Measurements from ENCODE around the gene DTNB.
A peak's percentile ranks its signal among the peaks of the same experiment; 100 is the strongest.

Gene DTNB

DNA sequence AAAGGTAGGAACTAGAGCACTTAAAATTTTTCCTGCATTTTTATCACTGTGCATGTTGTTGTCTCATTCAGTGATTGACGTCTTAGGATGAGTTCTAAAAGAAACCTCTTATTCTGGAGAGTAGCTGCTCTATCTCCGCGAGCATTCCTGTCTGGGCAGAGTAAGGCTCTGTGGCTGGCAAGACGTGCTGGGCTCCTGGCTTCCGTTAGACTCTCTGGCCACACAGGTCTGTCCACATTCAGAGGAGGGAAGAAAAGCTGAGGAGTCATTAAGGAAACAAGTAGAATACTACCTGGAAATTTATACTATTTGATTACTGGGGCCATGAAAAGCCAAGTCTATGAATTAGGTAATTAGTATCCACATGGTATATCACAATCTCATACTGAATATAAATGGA, 193.6 kb downstream of the DTNB start:
- Histone ChIP-seq H3K4me3 (no peak overlapping the region), H3K4me1 (peaks cover 14 to 36% (median 27%) of the 10 kb centered on the region in 10 experiments), H3K36me3 (peaks cover 11 to 48% (median 31%) of the 10 kb centered on the region in 11 experiments; a peak in 21 of 22 replicates), H3K9me3 (replicated peaks in 1 of 11) (peaks cover 20 to 23% (median 22%) of the 10 kb centered on the region in 11 experiments), H4K20me1 (no peaks in the 10 kb centered on the region), H3K27ac (no peak overlapping the region), H3K27me3 (no peaks in the 10 kb centered on the region), H3K4me2 (no peak overlapping the region), H3K9ac (no peak overlapping the region)
- no peak for TF ChIP-seq Cebpa-rat (IDR thresholded peaks at IDR 0.05)

DNA sequence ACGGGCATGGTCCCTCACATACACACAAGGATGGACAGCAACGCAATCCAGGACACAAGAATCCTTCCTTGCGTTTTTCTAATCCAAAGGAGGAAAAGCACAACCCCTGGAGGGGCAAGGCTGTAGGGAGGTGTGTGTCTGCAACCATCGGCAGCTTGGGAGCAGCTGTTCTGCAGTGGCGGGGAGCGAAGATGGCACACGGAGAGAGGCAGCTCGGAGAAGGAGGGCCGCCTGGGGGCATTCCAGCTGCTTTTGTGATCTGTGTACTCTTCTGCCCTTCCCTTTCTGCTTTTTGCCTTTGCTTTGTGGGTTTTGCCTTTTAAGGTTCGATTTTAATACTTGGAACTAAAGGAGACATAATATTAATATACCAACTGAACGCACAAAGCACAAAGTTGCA, 194.6 kb downstream of the DTNB start:
- Histone ChIP-seq H3K4me1 (peaks cover 7 to 26% (median 17%) of the 10 kb centered on the region in 10 experiments), H3K27me3 (no peaks in the 10 kb centered on the region), H3K4me3 (no peak overlapping the region), H3K9me3 (replicated peaks in 1 of 11) (peaks cover 24 to 29% (median 25%) of the 10 kb centered on the region in 11 experiments), H3K27ac (no peak overlapping the region), H4K20me1 (no peaks in the 10 kb centered on the region), H3K36me3 (peaks cover 11 to 54% (median 36%) of the 10 kb centered on the region in 11 experiments; a peak in 21 of 22 replicates), H3K4me2 (no peak overlapping the region), H3K9ac (no peak overlapping the region)
- TF ChIP-seq Cebpa-rat (IDR thresholded peaks at IDR 0.05), result no peak

DNA sequence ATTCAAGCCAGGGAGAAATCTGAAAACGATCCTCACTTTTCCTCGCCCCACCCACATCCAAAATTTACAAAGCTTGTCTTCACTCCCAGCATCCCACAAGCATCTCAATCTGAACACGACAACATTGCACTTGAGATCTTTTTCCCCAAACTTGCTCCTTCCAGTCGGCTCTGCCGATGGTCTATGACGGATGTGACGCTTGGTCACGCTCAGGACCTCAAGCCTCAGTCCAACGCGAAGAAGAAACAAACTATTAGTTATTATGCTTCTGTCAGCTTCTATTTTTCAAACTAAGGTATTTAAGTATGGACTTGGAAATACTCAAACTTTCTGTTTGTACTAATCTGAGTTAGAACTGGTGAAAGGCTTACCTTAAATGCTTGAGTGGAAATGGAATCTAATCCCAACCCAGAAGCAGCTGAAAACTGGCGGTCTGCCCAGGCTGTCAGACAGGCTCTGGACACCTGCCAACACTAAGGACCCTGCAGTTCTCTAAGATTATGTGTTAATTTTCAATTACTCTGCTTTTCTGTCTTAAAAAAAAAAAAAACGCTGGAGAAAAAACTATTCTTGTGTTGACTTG, 199.5 kb downstream of the DTNB start:
- Histone ChIP-seq H3K27me3 (no peaks in the 10 kb centered on the region), H3K9ac (no peak overlapping the region), H3K4me1 (no peaks in the 10 kb centered on the region), H4K20me1 (no peaks in the 10 kb centered on the region), H3K36me3 (peaks cover 11 to 47% (median 34%) of the 10 kb centered on the region in 11 experiments; a peak in 21 of 22 replicates), H3K4me2 (no peak overlapping the region), H3K27ac (no peak overlapping the region), H3K4me3 (no peak overlapping the region), H3K9me3 (replicated peaks in 1 of 11) (peaks cover 24 to 29% (median 25%) of the 10 kb centered on the region in 11 experiments)
- TF ChIP-seq Cebpa-rat (IDR thresholded peaks at IDR 0.05), result no peak

DNA sequence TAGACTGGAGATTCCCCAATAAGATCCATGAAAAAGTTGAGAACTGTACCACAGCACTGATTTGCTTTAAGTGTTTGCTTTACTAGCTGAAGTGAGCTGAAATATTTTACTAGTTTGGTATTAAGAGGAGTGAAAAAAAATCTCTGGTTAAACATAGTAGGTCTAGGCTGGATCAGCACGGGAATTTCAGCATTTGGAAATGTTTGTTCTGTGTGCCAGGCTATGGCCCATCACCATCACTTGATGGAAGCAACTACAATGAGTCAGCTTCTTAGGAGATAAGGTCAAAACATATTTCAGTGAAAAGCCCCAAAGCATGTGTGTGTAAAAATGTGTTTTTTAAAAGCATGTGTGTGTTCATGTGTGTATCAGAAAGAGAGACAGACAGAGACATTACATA, 200.2 kb downstream of the DTNB start:
- Histone ChIP-seq H3K4me2 (no peak overlapping the region), H3K36me3 (peaks cover 11 to 41% (median 34%) of the 10 kb centered on the region in 11 experiments; a peak in 21 of 22 replicates)

DNA sequence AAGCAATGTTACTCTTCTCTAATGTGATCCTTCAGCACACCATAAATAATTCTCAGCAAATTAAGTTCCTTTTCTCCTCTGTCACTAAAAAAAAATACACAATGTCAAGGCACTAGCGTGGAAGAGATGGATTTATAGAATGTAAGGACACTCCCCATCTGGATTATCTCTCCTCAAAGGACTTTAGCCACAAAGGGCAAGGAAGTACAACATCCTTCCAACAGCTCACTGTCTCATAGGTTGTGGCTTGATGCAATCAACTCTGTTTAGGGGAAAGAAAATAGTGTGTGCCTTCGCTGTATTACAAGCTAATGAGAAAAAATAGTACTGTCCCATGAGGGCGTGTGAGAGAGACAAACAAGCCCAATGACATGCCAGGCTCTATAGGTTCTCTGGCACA, 202.6 kb downstream of the DTNB start:
- peaks cover 10 to 28% (median 23%) of the 10 kb centered on the region in 11 experiments; a peak in 20 of 22 replicates for H3K36me3 ChIP-seq
- H3K27ac ChIP-seq, result no peak overlapping the region
- no peak overlapping the region for H3K4me3 ChIP-seq
- no peaks in the 10 kb centered on the region for H3K27me3 ChIP-seq
- no peak overlapping the region for H3K9ac ChIP-seq
- TF ChIP-seq Cebpa-rat (IDR thresholded peaks at IDR 0.05), result no peak
- no peaks in the 10 kb centered on the region for H3K4me1 ChIP-seq
- peaks cover 13 to 19% (median 14%) of the 10 kb centered on the region in 11 experiments for H3K9me3 ChIP-seq (replicated peaks in 1 of 11)
- H3K4me2 ChIP-seq, result no peak overlapping the region
- H4K20me1 ChIP-seq, result no peaks in the 10 kb centered on the region

More for the DNA sequence above, 200.2 kb downstream of the DTNB start:
- Histone ChIP-seq H3K4me3 (no peak overlapping the region), H3K27me3 (no peaks in the 10 kb centered on the region), H3K9ac (no peak overlapping the region), H3K4me1 (no peaks in the 10 kb centered on the region), H3K27ac (no peak overlapping the region), H3K9me3 (replicated peaks in 1 of 11) (peaks cover 24 to 29% (median 25%) of the 10 kb centered on the region in 11 experiments), H4K20me1 (no peaks in the 10 kb centered on the region)
- no peak for TF ChIP-seq Cebpa-rat (IDR thresholded peaks at IDR 0.05)

DNA sequence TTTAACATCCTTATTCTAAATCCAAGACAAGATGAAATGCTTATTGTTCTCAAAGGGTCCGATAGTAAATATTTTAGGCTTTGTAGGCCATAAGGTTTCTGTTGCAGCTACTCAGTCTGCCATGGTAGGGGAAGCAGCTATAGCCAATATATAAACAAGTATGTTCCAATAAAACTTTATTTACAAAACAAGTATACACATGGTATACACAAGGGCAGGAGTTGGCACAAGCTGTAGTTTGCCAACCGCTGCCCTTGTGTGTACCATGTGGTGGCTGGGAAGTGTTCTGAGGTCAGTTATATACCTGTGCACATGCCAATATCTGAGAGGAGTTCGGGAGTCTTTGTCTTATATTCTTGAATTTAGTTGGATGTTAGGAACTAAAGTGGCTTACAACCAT, 205.6 kb downstream of the DTNB start:
- Histone ChIP-seq H4K20me1 (no peaks in the 10 kb centered on the region), H3K4me3 (no peak overlapping the region), H3K4me1 (no peaks in the 10 kb centered on the region), H3K27me3 (no peaks in the 10 kb centered on the region), H3K27ac (no peak overlapping the region), H3K36me3 (peaks cover 0 to 9% (median 0%) of the 10 kb centered on the region in 11 experiments; a peak in 4 of 22 replicates), H3K4me2 (no peak overlapping the region), H3K9me3 (replicated peaks in 1 of 11) (peaks cover 0 to 14% (median 0%) of the 10 kb centered on the region in 11 experiments; a peak in 5 of 22 replicates), H3K9ac (no peak overlapping the region)
- TF ChIP-seq Cebpa-rat (IDR thresholded peaks at IDR 0.05), result no peak

DNA sequence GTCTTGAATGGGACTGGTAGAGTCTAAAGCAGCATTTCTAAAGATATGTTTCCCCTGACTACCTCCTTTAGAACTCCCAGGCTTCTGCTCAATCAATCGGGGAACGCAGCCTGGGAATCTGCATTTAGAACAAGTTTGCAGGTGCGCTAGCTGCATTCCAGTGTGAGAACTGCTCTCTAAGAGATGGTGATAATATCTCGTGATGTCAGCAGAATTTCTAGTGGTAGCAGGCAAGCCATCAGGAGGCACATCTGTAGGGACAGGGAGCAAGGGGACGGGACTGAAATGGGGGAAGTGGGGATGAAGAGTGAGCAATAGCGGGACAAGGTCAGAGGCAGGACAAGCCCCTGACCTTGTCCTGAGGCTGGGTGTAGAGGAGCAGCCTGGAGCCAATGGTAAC, 211.4 kb downstream of the DTNB start:
- H3K9me3 ChIP-seq (replicated peaks in 1 of 11), result peaks cover 0 to 14% (median 0%) of the 10 kb centered on the region in 11 experiments; a peak in 5 of 22 replicates

DNA sequence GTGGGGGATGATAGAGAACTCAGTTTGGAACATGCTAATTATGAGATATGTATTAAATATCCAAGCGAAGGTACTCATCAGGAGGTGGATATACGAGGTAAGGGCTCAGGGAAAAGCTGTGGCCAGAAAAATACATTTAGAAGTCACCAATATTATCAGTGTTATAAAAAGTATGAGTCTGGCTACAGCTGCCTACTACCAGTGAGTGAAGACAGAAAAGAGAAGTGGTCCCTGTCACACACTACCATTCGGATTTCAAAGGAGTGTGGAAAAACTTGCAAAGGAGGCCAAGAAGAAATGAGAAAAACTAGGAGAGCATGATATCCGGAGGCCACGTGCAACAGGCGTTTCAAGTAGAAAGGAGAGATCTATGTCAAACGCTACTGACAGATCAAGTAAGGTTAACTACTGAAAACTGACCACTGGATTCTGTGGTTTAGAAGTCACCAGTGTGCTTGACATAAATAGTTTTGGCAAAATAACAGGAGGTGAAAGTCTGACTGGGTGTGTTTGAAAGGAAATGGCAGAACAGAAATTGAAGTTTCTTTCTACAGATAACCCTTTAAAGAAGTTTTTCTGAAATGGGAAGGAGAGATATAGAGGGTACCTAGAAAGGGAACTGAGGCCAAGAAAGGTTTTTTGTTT, 213.0 kb downstream of the DTNB start:
- Histone ChIP-seq H3K9me3 (replicated peaks in 1 of 11) (peaks cover 0 to 14% (median 0%) of the 10 kb centered on the region in 11 experiments; a peak in 5 of 22 replicates), H3K27me3 (no peaks in the 10 kb centered on the region), H3K9ac (no peak overlapping the region), H3K4me2 (peak overlapping the region in 2 of 11 experiments; percentile 34 to 37; a peak in 2 of 22 replicates), H3K4me3 (no peak overlapping the region), H4K20me1 (no peaks in the 10 kb centered on the region), H3K27ac (no peak overlapping the region), H3K4me1 (peaks cover 0 to 11% (median 0%) of the 10 kb centered on the region in 10 experiments; a peak in 4 of 20 replicates), H3K36me3 (peaks cover 0 to 9% (median 0%) of the 10 kb centered on the region in 11 experiments; a peak in 4 of 22 replicates)
- no peak for TF ChIP-seq Cebpa-rat (IDR thresholded peaks at IDR 0.05)

More for the DNA sequence above, 211.4 kb downstream of the DTNB start:
- no peak overlapping the region for H3K4me3 ChIP-seq
- H4K20me1 ChIP-seq, result no peaks in the 10 kb centered on the region
- H3K27ac ChIP-seq, result no peak overlapping the region
- H3K27me3 ChIP-seq, result no peaks in the 10 kb centered on the region
- TF ChIP-seq Cebpa-rat (IDR thresholded peaks at IDR 0.05), result no peak
- peaks cover 0 to 11% (median 0%) of the 10 kb centered on the region in 10 experiments; a peak in 4 of 20 replicates for H3K4me1 ChIP-seq
- H3K9ac ChIP-seq, result no peak overlapping the region
- H3K36me3 ChIP-seq, result peaks cover 0 to 9% (median 0%) of the 10 kb centered on the region in 11 experiments; a peak in 3 of 22 replicates
- H3K4me2 ChIP-seq, result no peak overlapping the region

DNA sequence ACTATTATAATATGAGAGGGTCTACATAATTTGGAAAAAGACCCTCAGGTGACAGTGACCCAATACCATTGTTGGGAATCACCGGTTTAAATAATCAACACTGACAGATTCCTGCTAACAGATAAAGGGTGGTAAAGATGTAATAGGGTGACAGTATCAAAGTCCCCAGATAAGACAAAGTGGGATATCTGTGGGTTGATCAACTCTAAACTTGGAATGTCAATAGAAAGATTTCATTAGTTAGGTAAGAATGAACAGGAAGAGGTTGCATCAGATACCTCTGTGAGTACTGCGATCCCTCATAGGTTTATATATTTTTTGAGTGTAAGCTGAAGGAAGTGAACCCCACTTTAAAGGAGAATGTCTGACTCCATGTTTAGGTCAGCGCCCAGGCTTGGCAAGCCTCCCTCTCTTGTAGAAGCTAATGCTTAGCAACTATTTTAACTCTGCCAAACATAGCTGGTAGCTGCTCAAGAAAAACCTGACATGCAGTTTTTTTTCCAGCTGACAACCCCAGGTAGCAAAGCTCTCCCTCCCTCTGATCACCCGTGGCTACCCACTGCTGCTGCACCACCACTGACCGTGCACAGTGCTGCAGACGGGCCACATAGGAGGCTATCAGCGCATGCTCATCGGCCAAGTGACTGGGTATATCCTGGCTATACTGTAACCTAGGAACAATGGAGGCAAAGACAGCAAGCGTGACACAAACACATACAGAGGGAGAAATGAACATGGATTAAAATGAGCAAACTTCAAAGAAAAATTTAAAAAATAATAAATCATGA, 218.4 kb downstream of the DTNB start:
- no peak overlapping the region for H3K4me3 ChIP-seq
- H3K27ac ChIP-seq, result no peak overlapping the region
- no peaks in the 10 kb centered on the region for H4K20me1 ChIP-seq

More for the DNA sequence above, 218.4 kb downstream of the DTNB start:
- Histone ChIP-seq H3K9me3 (replicated peaks in 1 of 11) (no peaks in the 10 kb centered on the region), H3K9ac (no peak overlapping the region), H3K4me1 (0 out of 20 replicates have a peak, but pooled peaks cover 0 to under 1% (median 0%) of the 10 kb centered on the region in 10 experiments), H3K27me3 (no peaks in the 10 kb centered on the region), H3K36me3 (peaks cover 0 to 17% (median 5%) of the 10 kb centered on the region in 11 experiments; a peak in 9 of 22 replicates), H3K4me2 (no peak overlapping the region)
- no peak for TF ChIP-seq Cebpa-rat (IDR thresholded peaks at IDR 0.05)
